Measurements from ENCODE around the gene PALS1. TPM values are rescaled to one million over a fixed set of nuclear protein-coding genes. Genes with fewer than 3 reads are reported as not detected.
A peak's percentile ranks its signal among the peaks of the same experiment; 100 is the strongest.

The PALS1 gene
- total RNA-seq, 1 donor from 2014 or later = 155 TPM

DNA sequence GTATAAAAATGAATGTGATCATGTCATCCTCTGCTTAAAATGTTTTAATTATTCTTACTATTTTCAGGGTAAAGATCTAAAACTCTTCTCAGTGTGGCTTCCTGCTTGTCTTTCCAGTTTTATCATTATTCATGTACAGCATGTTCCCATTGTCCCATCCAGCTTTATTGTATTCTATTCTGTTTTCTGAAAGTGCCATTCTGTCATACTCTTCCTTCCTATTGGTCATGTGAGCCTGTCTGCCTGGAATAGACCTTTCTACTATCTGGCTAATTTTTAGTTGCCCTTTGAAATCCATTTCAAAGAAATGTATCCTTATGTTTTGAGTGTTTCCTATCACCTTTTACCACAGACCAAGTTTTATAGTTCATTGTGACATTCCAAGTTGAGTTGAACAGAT, 34.9 kb downstream of the PALS1 start:
- Histone ChIP-seq H3K36me3 (peaks cover 0 to 5% of the 10 kb centered on the region in 2 donors), H3K4me1 (peaks cover 0 to 6% of the 10 kb centered on the region in 2 donors), H3K9me3 (no peaks in the 10 kb centered on the region), H3K27ac (no peak overlapping the region), H3K27me3 (no peaks in the 10 kb centered on the region), H3K4me3 (no peak overlapping the region)
- TF ChIP-seq, protein P1, sequence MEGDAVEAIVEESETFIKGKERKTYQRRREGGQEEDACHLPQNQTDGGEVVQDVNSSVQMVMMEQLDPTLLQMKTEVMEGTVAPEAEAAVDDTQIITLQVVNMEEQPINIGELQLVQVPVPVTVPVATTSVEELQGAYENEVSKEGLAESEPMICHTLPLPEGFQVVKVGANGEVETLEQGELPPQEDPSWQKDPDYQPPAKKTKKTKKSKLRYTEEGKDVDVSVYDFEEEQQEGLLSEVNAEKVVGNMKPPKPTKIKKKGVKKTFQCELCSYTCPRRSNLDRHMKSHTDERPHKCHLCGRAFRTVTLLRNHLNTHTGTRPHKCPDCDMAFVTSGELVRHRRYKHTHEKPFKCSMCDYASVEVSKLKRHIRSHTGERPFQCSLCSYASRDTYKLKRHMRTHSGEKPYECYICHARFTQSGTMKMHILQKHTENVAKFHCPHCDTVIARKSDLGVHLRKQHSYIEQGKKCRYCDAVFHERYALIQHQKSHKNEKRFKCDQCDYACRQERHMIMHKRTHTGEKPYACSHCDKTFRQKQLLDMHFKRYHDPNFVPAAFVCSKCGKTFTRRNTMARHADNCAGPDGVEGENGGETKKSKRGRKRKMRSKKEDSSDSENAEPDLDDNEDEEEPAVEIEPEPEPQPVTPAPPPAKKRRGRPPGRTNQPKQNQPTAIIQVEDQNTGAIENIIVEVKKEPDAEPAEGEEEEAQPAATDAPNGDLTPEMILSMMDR (IDR thresholded peaks at IDR 0.05) = no peak
- DNase-seq (ENCODE audit: low spot score in 2 of 2) = no peak
- intact Hi-C loops (cut with DNase I) = no loop called here

DNA sequence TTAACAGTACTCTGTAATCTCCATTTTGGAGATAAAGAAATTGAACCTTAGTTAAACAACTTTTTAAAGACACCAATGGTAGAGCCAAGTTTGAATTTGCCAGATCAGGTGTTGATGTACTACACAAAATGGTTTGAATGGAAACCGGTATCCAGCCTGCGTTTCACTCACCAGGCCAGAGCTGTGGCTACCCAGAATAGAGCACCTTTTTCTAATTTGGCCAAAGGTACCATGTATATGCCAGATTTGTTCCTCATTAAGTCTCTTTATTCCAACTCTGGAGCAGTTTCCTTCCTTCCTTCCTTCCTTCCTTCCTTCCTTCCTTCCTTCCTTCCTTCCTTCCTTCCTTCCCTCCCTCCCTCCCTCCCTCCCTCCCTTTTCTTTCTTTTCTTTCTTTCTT, 39.3 kb downstream of the PALS1 start:
- Histone ChIP-seq H3K27me3 (no peaks in the 10 kb centered on the region), H3K9me3 (no peaks in the 10 kb centered on the region), H3K36me3 (no peaks in the 10 kb centered on the region), H3K4me3 (no peak overlapping the region), H3K4me1 (peaks cover 0 to 6% of the 10 kb centered on the region in 2 donors), H3K27ac (no peak overlapping the region)
- TF ChIP-seq, protein P1 (IDR thresholded peaks at IDR 0.05) = no peak
- no peak for DNase-seq (ENCODE audit: low spot score in 2 of 2)
- intact Hi-C loops (cut with DNase I) = no loop called here

DNA sequence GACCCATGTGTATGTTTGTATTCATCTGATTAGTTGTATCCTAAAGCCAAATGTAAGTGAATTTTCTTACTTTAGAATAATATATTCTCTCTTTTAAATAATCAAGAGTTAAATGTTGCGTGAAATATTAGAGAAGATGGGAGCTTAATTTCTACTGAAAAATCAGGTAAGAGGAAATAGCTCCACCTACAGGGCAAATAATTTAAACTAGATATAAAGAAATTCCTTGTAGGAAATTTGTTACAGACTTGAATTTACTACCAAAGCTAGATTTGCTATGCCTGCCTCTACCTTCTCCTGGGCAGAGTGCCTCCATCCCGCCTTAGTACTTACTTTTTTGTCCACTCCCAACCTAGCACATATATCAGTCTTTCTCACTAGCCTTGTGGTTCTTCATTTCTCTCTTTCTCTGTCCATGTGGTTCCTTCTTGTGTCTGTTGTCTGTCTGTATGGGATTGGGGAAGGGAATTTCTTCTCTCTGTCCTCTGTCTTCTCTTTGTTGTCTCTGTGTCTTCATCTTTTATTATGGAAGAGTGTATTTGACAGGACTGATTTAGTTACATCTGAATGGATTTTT, 44.7 kb downstream of the PALS1 start:
- DNase-seq (ENCODE audit: low spot score in 2 of 2) = no peak
- no peaks in the 10 kb centered on the region for H3K4me1 ChIP-seq
- H3K27me3 ChIP-seq = no peaks in the 10 kb centered on the region
- H3K9me3 ChIP-seq = no peaks in the 10 kb centered on the region
- no peaks in the 10 kb centered on the region for H3K36me3 ChIP-seq
- H3K4me3 ChIP-seq = no peak overlapping the region
- intact Hi-C loops (cut with DNase I) = loop anchor here (1.0 to 5.0 kb wide), 2 partner anchors 44 to 120 kb away; partner anchors contain the start of gene PALS1
- TF ChIP-seq, protein P1 (IDR thresholded peaks at IDR 0.05) = peak; percentile 31 to 61 (median 54)
- H3K27ac ChIP-seq = no peak overlapping the region

Other genes with a start within 250 kb of the PALS1 start
- not detected for gene GARIN2, start 52.0 kb upstream of the PALS1 start, total RNA-seq
- 27.6 TPM for gene ATP6V1D, start 118.4 kb downstream of the PALS1 start, total RNA-seq
- gene EIF2S1, start 118.9 kb downstream of the PALS1 start, total RNA-seq = 55.1 TPM
- gene PLEK2, start 170.7 kb downstream of the PALS1 start, total RNA-seq = 0.53 TPM
- gene TMEM229B, start 247.3 kb downstream of the PALS1 start, total RNA-seq = 5.5 TPM